ENCODE measurements around the gene THRAP3. TPM values are rescaled to one million over a fixed set of nuclear protein-coding genes. Genes with fewer than 3 reads are reported as not detected.

THRAP3 gene
- total and polyA plus RNA-seq, 2 donors (not counting 3 experiments of a cell fraction or from before 2014, with no cell fraction given): 38.0 to 144 TPM

GRCh38 chr1:36174713-36175112 is 49.5 kb upstream of the THRAP3 start:
- H3K4me2 ChIP-seq (ENCODE audit: insufficient read depth, low read length): no peak overlapping the region
- H3K27ac ChIP-seq (ENCODE audit: insufficient read depth, low read depth, low read length): peak overlapping the region; percentile 19
- POLR2A ChIA-PET: no interaction called here
- H3K4me1 ChIP-seq (ENCODE audit: control insufficient read depth, extremely low read depth, insufficient read depth, low read length): peaks cover 19% of the 10 kb centered on the region
- no peak overlapping the region for H3K4me3 ChIP-seq (replicated peaks in 1 of 3; ENCODE audit: insufficient read depth in 1 of 3, low read depth in 1 of 3, low read length in 3 of 3)
- H3K9me3 ChIP-seq (replicated peaks; ENCODE audit: control insufficient read depth, insufficient read depth, low read length): no peaks in the 10 kb centered on the region
- CTCF ChIA-PET: interaction anchor here (1.5 to 2.1 kb wide), 2 partner anchors 13 to 111 kb away, joined by 5 read pairs; no protein-coding TSS in a partner anchor
- peaks cover 27 to 76% of the 10 kb centered on the region in 2 experiments for H3K36me3 ChIP-seq (ENCODE audit: control insufficient read depth in 2 of 2, extremely low read depth in 1 of 2, insufficient read depth in 2 of 2, low read length in 2 of 2)
- H4K20me1 ChIP-seq (replicated peaks; ENCODE audit: control insufficient read depth, extremely low read depth, insufficient read depth, low read length): no peaks in the 10 kb centered on the region
- intact Hi-C loops (cut with micrococcal nuclease): no loop called here
- TF ChIP-seq FOS (IDR thresholded peaks at IDR 0.05; ENCODE audit: borderline replicate concordance, insufficient read depth, low read length) (no peak), EZH2 (IDR thresholded peaks at IDR 0.05; ENCODE audit: borderline replicate concordance, low read depth, low read length, severe bottlenecking) (no peak), POLR2AphosphoS5 (IDR thresholded peaks at IDR 0.05; ENCODE audit: insufficient read depth, low read depth, low read length) (no peak), MYC (IDR thresholded peaks at IDR 0.05; ENCODE audit: low read depth, low read length) (no peak), GATA2 (IDR thresholded peaks at IDR 0.05; ENCODE audit: insufficient read depth, insufficient read length, low read depth, low read length) (no peak), CTCF (IDR thresholded peaks at IDR 0.05; ENCODE audit: extremely low read depth in 1 of 2, insufficient read depth in 1 of 2, low read depth in 1 of 2, low read length in 2 of 2) (no peak), POLR2A (IDR thresholded peaks at IDR 0.05; ENCODE audit: low read depth, low read length) (no peak), MAX (IDR thresholded peaks at IDR 0.05; ENCODE audit: insufficient read depth, insufficient read length) (no peak), JUN (IDR thresholded peaks at IDR 0.05; ENCODE audit: borderline replicate concordance, insufficient read depth, insufficient read length, low read depth) (no peak)
- H3K9me1 ChIP-seq (replicated peaks; ENCODE audit: control insufficient read depth, extremely low read depth, insufficient read depth, low read length): no peaks in the 10 kb centered on the region
- dilution Hi-C loops (cut with MboI; ENCODE audit: extremely low pct_ligation_motif_present, low sequenced_read_pairs): no loop called here
- H3K27me3 ChIP-seq (ENCODE audit: control insufficient read depth in 2 of 2, insufficient read depth in 2 of 2, low read length in 2 of 2): no peaks in the 10 kb centered on the region
- no TSS peak for BruUV-seq (replicated peaks)
- FAIRE-seq (no peak), DNase-seq (ENCODE audit: low read depth, low spot score) (no peak)
- H3K79me2 ChIP-seq (ENCODE audit: control insufficient read depth, insufficient read depth, low read length): peaks cover 48% of the 10 kb centered on the region
- H3K9ac ChIP-seq (replicated peaks; ENCODE audit: extremely low read depth, insufficient read depth, low read length): no peak overlapping the region
- H2AFZ ChIP-seq (ENCODE audit: low read depth, low read length): no peak overlapping the region
